Endothelial cell of umbilical vein (primary cell): ENCODE data around the gene ZNFX1. TPM values are rescaled to one million over a fixed set of nuclear protein-coding genes. Genes with fewer than 3 reads are reported as not detected.
"Not testable (repeated sequence)": the region's sequence is repeated elsewhere in the genome, so short reads cannot be mapped to it uniquely, and the experiment has no call there.

ENCODE experiments used
- BruUV-seq: library from RNA; stranded (reverse); fragments of 400-500 nt; replicated peaks from 2 replicates; lab custom pipeline; 2021; lab: Mats Ljungman, UMichigan
- CTCF ChIA-PET: fragments of 300-600, 350-600 bp; sonication (Branson Sonifier 250); formaldehyde crosslinking; loops from one replicate; lab custom pipeline; 2021; ENCODE audit warnings: antibody characterized with exemption, inconsistent platforms; lab: Charles Lee
- POLR2A ChIA-PET: fragments of 300-600, 350-600 bp; sonication (Branson Sonifier 250); formaldehyde crosslinking; loops from one replicate; lab custom pipeline; 2021; ENCODE audit warnings: antibody characterized with exemption, inconsistent platforms; lab: Charles Lee
- DNase-seq: peaks from one replicate; pipeline ENCODE4 v3.0.0-alpha.2; 2011; ENCODE audit warnings: low read depth, low spot score
- FAIRE-seq: peaks from 2 replicates; lab custom pipeline; 2011; peaks lifted over from hg19 to GRCh38; lab: Jason Lieb, UNC
- H2AFZ ChIP-seq: 2 replicates; pipeline ENCODE4 v1.6.0; 2012; ENCODE audit warnings: low read depth, low read length, control low read depth, inconsistent platforms
- H3K27ac ChIP-seq: 2 replicates; pipeline ENCODE4 v1.5.1; 2011; ENCODE audit warnings: low read depth, mild to moderate bottlenecking, control low read depth, low read length, moderate library complexity; ENCODE audit not compliant: insufficient read depth
- H3K27me3 ChIP-seq, 2 experiments: 2 replicates each; pipeline versions ENCODE4 v1.6.0 to v1.6.1; 2011; ENCODE audit warnings: low read length in 2 of 2, mixed read lengths in 1 of 2; ENCODE audit not compliant: control insufficient read depth in 2 of 2, insufficient read depth in 2 of 2
- H3K36me3 ChIP-seq, 2 experiments: 2 replicates in 1 of 2; 3 replicates in 1 of 2; pipeline ENCODE4 v1.5.1; 2011; ENCODE audit warnings: low read length in 2 of 2, mild to moderate bottlenecking in 1 of 2, moderate library complexity in 1 of 2; ENCODE audit not compliant: control insufficient read depth in 2 of 2, insufficient read depth in 2 of 2; ENCODE audit errors: extremely low read depth in 1 of 2
- H3K4me1 ChIP-seq: 3 replicates; pipeline ENCODE4 v1.5.1; 2011; ENCODE audit warnings: mild to moderate bottlenecking, low read length; ENCODE audit not compliant: control insufficient read depth, insufficient read depth; ENCODE audit errors: extremely low read depth
- H3K4me2 ChIP-seq: 2 replicates; pipeline ENCODE4 v1.6.1; 2011; ENCODE audit warnings: low read length, control low read depth, mixed read lengths; ENCODE audit not compliant: insufficient read depth
- H3K4me3 ChIP-seq, 3 experiments: fragments of 200-600 bp in 1 of 3; sonication (generic), shearing (Covaris generic) in 1 of 3; replicated peaks in 1 of 3; 2 replicates each; pipeline ENCODE4 v1.5.1; 2011 to 2016; ENCODE audit warnings: control low read depth in 3 of 3, low read length in 3 of 3, mild to moderate bottlenecking in 2 of 3, inconsistent platforms in 1 of 3, low read depth in 1 of 3, moderate library complexity in 1 of 3; ENCODE audit not compliant: insufficient read depth in 1 of 3
- H3K79me2 ChIP-seq: 2 replicates; pipeline ENCODE4 v1.6.0; 2012; ENCODE audit warnings: low read length, inconsistent platforms; ENCODE audit not compliant: control insufficient read depth, insufficient read depth
- H3K9ac ChIP-seq: replicated peaks from 2 replicates; pipeline ENCODE3; 2011; ENCODE audit warnings: low read length, control low read depth; ENCODE audit not compliant: insufficient read depth; ENCODE audit errors: extremely low read depth
- H3K9me1 ChIP-seq: replicated peaks from 3 replicates; pipeline ENCODE4 v1.6.0; 2011; ENCODE audit warnings: mild to moderate bottlenecking, low read length; ENCODE audit not compliant: control insufficient read depth, insufficient read depth; ENCODE audit errors: extremely low read depth
- H3K9me3 ChIP-seq: replicated peaks from 2 replicates; pipeline ENCODE4 v1.5.1; 2012; ENCODE audit warnings: low read length, inconsistent platforms; ENCODE audit not compliant: control insufficient read depth, insufficient read depth
- H4K20me1 ChIP-seq: replicated peaks from 2 replicates; pipeline ENCODE3; 2011; ENCODE audit warnings: mild to moderate bottlenecking, low read length; ENCODE audit not compliant: control insufficient read depth, insufficient read depth; ENCODE audit errors: extremely low read depth
- EZH2 ChIP-seq: IDR thresholded peaks from 2 replicates; pipeline ENCODE4 v1.6.1; 2012; ENCODE audit warnings: borderline replicate concordance, low read depth, mild to moderate bottlenecking, moderate library complexity, low read length, inconsistent platforms; ENCODE audit not compliant: severe bottlenecking
- FOS ChIP-seq: IDR thresholded peaks from 2 replicates; pipeline ENCODE4 v1.6.1; 2011; ENCODE audit warnings: mild to moderate bottlenecking, low read length, moderate library complexity, borderline replicate concordance; ENCODE audit not compliant: insufficient read depth
- JUN ChIP-seq: IDR thresholded peaks from 2 replicates; pipeline ENCODE4 v1.6.1; 2011; ENCODE audit warnings: borderline replicate concordance, low read depth; ENCODE audit not compliant: insufficient read length, insufficient read depth
- MYC ChIP-seq: IDR thresholded peaks from one replicate; pipeline ENCODE4 v1.6.1; 2011; ENCODE audit warnings: mild to moderate bottlenecking, low read depth, low read length
- POLR2A ChIP-seq: IDR thresholded peaks from 2 replicates; pipeline ENCODE4 v1.6.1; 2012; ENCODE audit warnings: low read depth, mild to moderate bottlenecking, control low read depth, low read length
- POLR2AphosphoS5 ChIP-seq: IDR thresholded peaks from 2 replicates; pipeline ENCODE4 v1.6.1; 2012; ENCODE audit warnings: low read depth, mild to moderate bottlenecking, control low read depth, low read length, moderate library complexity; ENCODE audit not compliant: insufficient read depth
- dilution Hi-C: fragments of 300-500 bp; cut with MboI; formaldehyde crosslinking; loops from one replicate; pipeline ENCODE4 v1.15.0; 2019; ENCODE audit warnings: low sequenced_read_pairs; ENCODE audit not compliant: extremely low pct_ligation_motif_present
- intact Hi-C: fragments of 100-400 bp; cut with micrococcal nuclease; formaldehyde crosslinking; loops from one replicate; pipeline ENCODE4 v1.10.0; 2022
- polyA plus RNA-seq, 4 experiments: library from polyadenylated mRNA; depleted of rRNA in 3 of 4; stranded (reverse) in 3 of 4; unstranded in 1 of 4; fragments of >200 nt; gene quantifications; 2 replicates each; pipeline versions ENCODE4 v1.2.1 to v1.2.3, GENCODE V29; 2011 to 2012; ENCODE audit warnings: missing spikeins in 1 of 4
- total RNA-seq: library from RNA; stranded (reverse); gene quantifications from 2 replicates; pipeline ENCODE4 v1.2.3, GENCODE V29; 2021
- TF ChIP-seq, protein P1 (sequence below): IDR thresholded peaks from 2 replicates; pipeline ENCODE4 v1.6.1; 2011; ENCODE audit not compliant: insufficient read depth, insufficient read length

The ZNFX1 gene
- total and polyA plus RNA-seq, 2 donors (not counting 3 experiments of a cell fraction or from before 2014, with no cell fraction given): 8.3 to 27.9 TPM

DNA sequence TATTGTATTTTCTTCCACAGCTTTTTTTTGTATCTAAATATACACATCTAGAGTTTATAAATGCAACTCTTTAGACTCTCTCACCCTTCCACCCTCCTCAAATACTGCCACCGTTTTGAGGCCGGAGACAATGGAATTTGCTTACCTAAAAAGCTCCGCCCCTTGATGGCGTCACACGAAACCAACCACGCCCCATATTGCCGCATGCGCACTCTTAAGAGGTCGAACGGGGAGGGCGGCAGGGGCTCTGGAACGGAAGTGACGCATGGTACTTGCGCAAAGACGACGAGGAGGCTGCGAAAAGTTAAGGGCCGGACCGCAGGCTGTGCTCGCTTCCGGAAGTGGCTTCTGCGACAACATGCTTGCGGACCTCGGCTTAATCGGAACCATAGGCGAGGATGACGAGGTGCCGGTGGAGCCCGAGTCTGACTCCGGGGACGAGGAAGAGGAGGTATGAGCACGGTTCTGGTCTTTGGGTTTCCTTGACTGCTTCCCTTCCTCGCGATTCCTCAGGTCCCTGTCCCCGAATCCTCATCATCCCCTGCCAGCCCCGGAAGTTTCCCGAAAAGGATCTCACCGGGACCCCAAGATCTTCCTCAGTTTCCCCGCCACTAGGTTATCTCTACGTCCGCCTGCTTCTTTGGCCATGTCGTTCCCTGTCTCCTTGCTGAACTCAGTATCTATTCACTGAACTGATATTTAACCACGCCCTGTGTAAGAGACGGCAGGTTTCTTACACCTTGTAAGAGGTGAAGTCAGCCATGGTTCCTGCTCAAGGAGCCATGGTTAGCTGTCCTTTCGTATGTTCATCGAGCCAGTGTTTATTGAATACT lies 58.5 kb downstream of the ZNFX1 start, which contains the start of gene DDX27:
Gene DDX27 (plus strand): TSS at position 326 of the 833 bp plus-strand sequence. CDS start 33 bp downstream, at position 359.
- Histone ChIP-seq H4K20me1 (no peaks in the 10 kb centered on the region), H2AFZ (peak within 1 kb of the TSS; percentile 84), H3K9me1 (no peaks in the 10 kb centered on the region), H3K4me2 (peak within 1 kb of the TSS; percentile 81), H3K36me3 (peaks cover 0 to 19% of the 10 kb centered on the region in 2 experiments), H3K4me1 (peaks cover 6% of the 10 kb centered on the region), H3K4me3 (peak within 1 kb of the TSS; percentile 62 to 86 (median 85)), H3K27me3 (no peaks in the 10 kb centered on the region), H3K79me2 (peaks cover 19% of the 10 kb centered on the region), H3K9me3 (no peaks in the 10 kb centered on the region), H3K27ac (peak within 1 kb of the TSS; percentile 70), H3K9ac (peak within 1 kb of the TSS; percentile 83)
- ChIA-PET CTCF (interaction anchor here (0.6 to 1.6 kb wide), 8 partner anchors 13 to 173 kb away, joined by 3 to 29 read pairs (median 4); partner anchors contain the start of gene CSE1L), POLR2A (interaction anchor here (0.6 to 1.1 kb wide), 7 partner anchors 14 to 134 kb away, joined by 3 to 11 read pairs (median 7); partner anchors contain the start of gene STAU1)
- TF ChIP-seq EZH2 (no peak), MYC (peak; percentile 58), FOS (no peak), POLR2A (peak; percentile 87), POLR2AphosphoS5 (peak; percentile 86), JUN (peak; percentile 7)
- TF ChIP-seq, protein P1, sequence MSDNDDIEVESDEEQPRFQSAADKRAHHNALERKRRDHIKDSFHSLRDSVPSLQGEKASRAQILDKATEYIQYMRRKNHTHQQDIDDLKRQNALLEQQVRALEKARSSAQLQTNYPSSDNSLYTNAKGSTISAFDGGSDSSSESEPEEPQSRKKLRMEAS: peak; percentile 50
- TSS peak; percentile 75 for BruUV-seq
- dilution Hi-C loops: no loop called here
- FAIRE-seq: peak; percentile 99
- peak; percentile 99 for DNase-seq
- intact Hi-C loops: no loop called here

DNA sequence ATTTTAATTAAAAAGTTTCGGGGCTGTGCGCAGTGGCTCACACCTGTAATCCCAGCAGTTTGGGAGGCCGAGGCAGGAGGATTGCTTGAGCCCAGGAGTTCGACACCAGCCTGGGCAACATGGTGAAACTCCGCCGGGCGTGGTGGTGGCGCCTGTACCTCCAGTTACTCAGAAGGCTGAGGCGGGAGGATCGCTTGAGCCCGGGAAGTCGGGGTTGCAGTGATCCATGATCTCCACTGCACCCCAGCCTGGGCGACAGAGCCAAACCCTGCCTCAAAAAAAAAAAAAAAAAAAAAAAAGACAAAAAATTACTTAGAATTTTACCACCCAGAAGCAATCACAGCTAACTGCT lies 59.1 kb downstream of the ZNFX1 start:
- Histone ChIP-seq H3K4me3 (peak overlapping the region in 1 of 3 experiments; percentile 23), H3K9ac (peak overlapping the region; percentile 42), H3K36me3 (peaks cover 0 to 16% of the 10 kb centered on the region in 2 experiments), H3K27ac (peak overlapping the region; percentile 70), H3K4me2 (peak overlapping the region; percentile 45), H3K79me2 (peaks cover 19% of the 10 kb centered on the region)
- CTCF ChIA-PET: interaction anchor here (0.7 to 1.6 kb wide), 6 partner anchors 13 to 172 kb away, joined by 3 to 29 read pairs (median 4); partner anchors contain the start of gene CSE1L
- POLR2A ChIA-PET: interaction anchor here (0.7 to 1.1 kb wide), 5 partner anchors 19 to 133 kb away, joined by 4 to 11 read pairs (median 7); no protein-coding TSS in a partner anchor
- H3K9me3 ChIP-seq, H3K4me1 ChIP-seq, dilution Hi-C loops, H4K20me1 ChIP-seq, H3K9me1 ChIP-seq, H3K27me3 ChIP-seq, H2AFZ ChIP-seq, FAIRE-seq, intact Hi-C loops, DNase-seq: not testable (repeated sequence)
- TSS peak; percentile 99 for BruUV-seq
